ENCODE measurements around the gene APP.

APP gene

GRCh38 chr21:26167593-26167992 is 3.0 kb downstream of the APP start:
- DNase-seq = no peak
- intact Hi-C loops (cut with DNase I) = loop anchor here (5.0 kb wide), 2 partner anchors 50 to 155 kb away; no protein-coding TSS in a partner anchor

GRCh38 chr21:26165331-26165730 is 5.2 kb downstream of the APP start:
- intact Hi-C loops (cut with DNase I) = loop anchor here (5.0 kb wide), 2 partner anchors 48 to 153 kb away; no protein-coding TSS in a partner anchor
- no peak for DNase-seq

GRCh38 chr21:26164311-26164710 is 6.3 kb downstream of the APP start:
- DNase-seq = no peak
- intact Hi-C loops (cut with DNase I) = no loop called here

GRCh38 chr21:26162081-26162480 is 8.5 kb downstream of the APP start:
- intact Hi-C loops (cut with DNase I) = no loop called here
- no peak for DNase-seq

- intact Hi-C loops (cut with DNase I) = no loop called here
- DNase-seq = no peak
Observed at GRCh38 chr21:26159869-26160268, 10.7 kb downstream of the APP start.

- DNase-seq = no peak
- intact Hi-C loops (cut with DNase I) = no loop called here
Observed at GRCh38 chr21:26157801-26158200, 12.8 kb downstream of the APP start.

GRCh38 chr21:26154753-26155152 is 15.8 kb downstream of the APP start:
- DNase-seq = no peak
- intact Hi-C loops (cut with DNase I) = no loop called here

- no peak for DNase-seq
- intact Hi-C loops (cut with DNase I) = no loop called here
Observed at GRCh38 chr21:26153758-26154157, 16.8 kb downstream of the APP start.

- intact Hi-C loops (cut with DNase I) = no loop called here
- no peak for DNase-seq
Observed at GRCh38 chr21:26148840-26149354, 21.7 kb downstream of the APP start.

- intact Hi-C loops (cut with DNase I) = no loop called here
- DNase-seq = no peak
Observed at GRCh38 chr21:26148071-26148839, 22.3 kb downstream of the APP start.

GRCh38 chr21:26147535-26147934 is 23.0 kb downstream of the APP start:
- intact Hi-C loops (cut with DNase I) = no loop called here
- no peak for DNase-seq

GRCh38 chr21:26146681-26147080 is 23.9 kb downstream of the APP start:
- intact Hi-C loops (cut with DNase I) = no loop called here
- no peak for DNase-seq

GRCh38 chr21:26144031-26144430 is 26.5 kb downstream of the APP start:
- intact Hi-C loops (cut with DNase I) = no loop called here
- DNase-seq = no peak

GRCh38 chr21:26142363-26142762 is 28.2 kb downstream of the APP start:
- no peak for DNase-seq
- intact Hi-C loops (cut with DNase I) = no loop called here

- no peak for DNase-seq
- intact Hi-C loops (cut with DNase I) = no loop called here
Observed at GRCh38 chr21:26140926-26141325, 29.6 kb downstream of the APP start.

GRCh38 chr21:26140164-26140579 is 30.4 kb downstream of the APP start:
- DNase-seq = no peak
- intact Hi-C loops (cut with DNase I) = no loop called here

GRCh38 chr21:26138615-26139257 is 31.8 kb downstream of the APP start:
- no peak for DNase-seq
- intact Hi-C loops (cut with DNase I) = no loop called here

- DNase-seq = no peak
- intact Hi-C loops (cut with DNase I) = no loop called here
Observed at GRCh38 chr21:26137379-26138060, 33.0 kb downstream of the APP start.

- intact Hi-C loops (cut with DNase I) = no loop called here
- DNase-seq = no peak
Observed at GRCh38 chr21:26136671-26137070, 33.9 kb downstream of the APP start.

- no peak for DNase-seq
- intact Hi-C loops (cut with DNase I) = no loop called here
Observed at GRCh38 chr21:26135520-26135919, 35.0 kb downstream of the APP start.

- intact Hi-C loops (cut with DNase I) = no loop called here
- no peak for DNase-seq
Observed at GRCh38 chr21:26131554-26131953, 39.0 kb downstream of the APP start.

All from posterior cingulate gyrus (tissue), 11 donors.